Ureter (tissue), 1 donor: ENCODE measurements around the gene RNF26. TPM values are rescaled to one million over a fixed set of nuclear protein-coding genes. Genes with fewer than 3 reads are reported as not detected.

ENCODE experiments used
- total RNA-seq: library from RNA; stranded (reverse); gene quantifications from one replicate; pipeline ENCODE4 v1.2.4, GENCODE V29; 2023
- donor health status: DM: yes; HTN: yes; CAD: no.

The RNF26 gene
- total RNA-seq, 1 donor from 2014 or later: 23.1 TPM

Other genes starting within 250 kb of the RNF26 start
- gene HMBS, start 249.6 kb upstream of the RNF26 start, total RNA-seq: 26.4 TPM
- gene DPAGT1, start 232.7 kb upstream of the RNF26 start, total RNA-seq: 45.4 TPM
- gene C2CD2L, start 227.2 kb upstream of the RNF26 start, total RNA-seq: 10.1 TPM
- 28.8 TPM for gene HINFP, start 212.9 kb upstream of the RNF26 start, total RNA-seq
- gene ABCG4, start 185.5 kb upstream of the RNF26 start, total RNA-seq: 0.42 TPM
- gene NLRX1, start 165.8 kb upstream of the RNF26 start, total RNA-seq: 31.5 TPM
- 1.7 TPM for gene NHERF4, start 149.1 kb upstream of the RNF26 start, total RNA-seq
- gene CBL, start 128.2 kb upstream of the RNF26 start, total RNA-seq: 17.9 TPM
- gene MCAM, start 17.4 kb upstream of the RNF26 start, total RNA-seq: 98.7 TPM
- gene C1QTNF5, start 6.4 kb downstream of the RNF26 start, total RNA-seq: 14.6 TPM
- not detected for gene MFRP, start 12.2 kb downstream of the RNF26 start, total RNA-seq
- 4.8 TPM for gene USP2, start 47.2 kb downstream of the RNF26 start, total RNA-seq
- gene THY1, start 88.6 kb downstream of the RNF26 start, total RNA-seq: 4.5 TPM